Mesenchymal stem cell (in vitro differentiated cells and primary cell): ENCODE data around the gene CELF4.

Source experiments
- DNase-seq: peaks from one replicate; pipeline ENCODE4 v3.0.0-alpha.2; 2013
- H2AFZ ChIP-seq: one replicate; pipeline ENCODE4 v1.6.1; 2013; ENCODE audit warnings: low read depth, mild to moderate bottlenecking, control low read depth, inconsistent platforms, low read length, moderate library complexity
- H2AK5ac ChIP-seq: 2 replicates; pipeline ENCODE4 v1.6.1; 2013; ENCODE audit warnings: low read length, moderate library complexity, mild to moderate bottlenecking, inconsistent platforms; ENCODE audit not compliant: severe bottlenecking
- H2BK120ac ChIP-seq: one replicate; pipeline ENCODE4 v1.6.1; 2013; ENCODE audit warnings: low read depth, mild to moderate bottlenecking, inconsistent platforms, low read length, moderate library complexity
- H2BK12ac ChIP-seq, 2 experiments: one replicate each; pipeline ENCODE4 v1.6.1; 2013; ENCODE audit warnings: inconsistent platforms in 2 of 2, low read length in 2 of 2, mild to moderate bottlenecking in 2 of 2, moderate library complexity in 2 of 2, control low read depth in 1 of 2
- H2BK15ac ChIP-seq: one replicate; pipeline ENCODE4 v1.6.1; 2013; ENCODE audit warnings: mild to moderate bottlenecking, low read depth, inconsistent platforms; ENCODE audit not compliant: poor library complexity, severe bottlenecking
- H2BK5ac ChIP-seq: 2 replicates; pipeline ENCODE4 v1.6.1; 2013; ENCODE audit warnings: low read depth, mild to moderate bottlenecking, low read length, control low read depth, inconsistent platforms; ENCODE audit not compliant: poor library complexity, severe bottlenecking
- H3K14ac ChIP-seq, 2 experiments: one replicate each; pipeline ENCODE4 v1.6.1; 2013; ENCODE audit warnings: inconsistent platforms in 2 of 2, low read length in 2 of 2, control low read depth in 1 of 2, mild to moderate bottlenecking in 1 of 2, moderate library complexity in 1 of 2
- H3K18ac ChIP-seq, 2 experiments: one replicate each; pipeline ENCODE4 v1.6.1; 2013; ENCODE audit warnings: inconsistent platforms in 2 of 2, low read length in 2 of 2, control low read depth in 1 of 2, low read depth in 1 of 2, mild to moderate bottlenecking in 1 of 2
- H3K23ac ChIP-seq, 2 experiments: one replicate each; pipeline ENCODE4 v1.6.1; 2013; ENCODE audit warnings: inconsistent platforms in 2 of 2, low read length in 2 of 2, mild to moderate bottlenecking in 2 of 2, moderate library complexity in 2 of 2, control low read depth in 1 of 2
- H3K27ac ChIP-seq: 2 replicates; pipeline ENCODE4 v1.5.1; 2013; ENCODE audit warnings: mild to moderate bottlenecking, moderate library complexity, low read length, control low read depth, inconsistent platforms; ENCODE audit not compliant: poor library complexity, severe bottlenecking
- H3K27me3 ChIP-seq, 2 experiments: 2 replicates each; pipeline versions ENCODE4 v1.6.1 to v1.7.0; 2013; ENCODE audit warnings: low read length in 2 of 2, mild to moderate bottlenecking in 2 of 2, moderate library complexity in 2 of 2, control low read depth in 1 of 2, inconsistent platforms in 1 of 2; ENCODE audit not compliant: control insufficient read depth in 1 of 2, insufficient read depth in 1 of 2
- H3K36me3 ChIP-seq, 2 experiments: 2 replicates each; pipeline versions ENCODE4 v1.6.1 to v1.7.0; 2013; ENCODE audit warnings: low read length in 2 of 2, control low read depth in 1 of 2, inconsistent platforms in 1 of 2, low read depth in 1 of 2, mild to moderate bottlenecking in 1 of 2; ENCODE audit not compliant: insufficient read depth in 2 of 2, control insufficient read depth in 1 of 2
- H3K4ac ChIP-seq, 2 experiments: one replicate each; pipeline ENCODE4 v1.6.1; 2013; ENCODE audit warnings: inconsistent platforms in 2 of 2, low read length in 2 of 2, mild to moderate bottlenecking in 2 of 2, moderate library complexity in 2 of 2, control low read depth in 1 of 2, low read depth in 1 of 2
- H3K4me1 ChIP-seq: 2 replicates; pipeline ENCODE4 v1.6.1; 2013; ENCODE audit warnings: low read depth, low read length, control low read depth; ENCODE audit not compliant: control insufficient read depth, insufficient read depth
- H3K4me2 ChIP-seq: 2 replicates; pipeline ENCODE4 v1.6.1; 2013; ENCODE audit warnings: low read length, mild to moderate bottlenecking, inconsistent platforms; ENCODE audit not compliant: poor library complexity, severe bottlenecking
- H3K4me3 ChIP-seq, 2 experiments: 2 replicates each; pipeline versions ENCODE4 v1.5.1 to v1.7.0; 2013; ENCODE audit warnings: low read length in 2 of 2, mild to moderate bottlenecking in 2 of 2, control low read depth in 1 of 2, low read depth in 1 of 2; ENCODE audit not compliant: insufficient read depth in 1 of 2
- H3K79me1 ChIP-seq: replicated peaks from 2 replicates; pipeline ENCODE4 v1.6.1; 2013; ENCODE audit warnings: mild to moderate bottlenecking, control low read depth, low read length, inconsistent platforms; ENCODE audit not compliant: poor library complexity, severe bottlenecking
- H3K9ac ChIP-seq: 2 replicates; pipeline ENCODE4 v1.7.0; 2013; ENCODE audit warnings: mild to moderate bottlenecking, low read length, moderate library complexity
- H3K9me3 ChIP-seq: 2 replicates; pipeline ENCODE4 v1.7.0; 2013; ENCODE audit warnings: mild to moderate bottlenecking, low read length; ENCODE audit not compliant: control insufficient read depth
- H4K8ac ChIP-seq: one replicate; pipeline ENCODE4 v1.6.1; 2013; ENCODE audit warnings: inconsistent platforms, mild to moderate bottlenecking, low read length, moderate library complexity
- H4K91ac ChIP-seq: one replicate; pipeline ENCODE4 v1.6.1; 2013; ENCODE audit warnings: mild to moderate bottlenecking, low read length, inconsistent platforms
- WGBS: methylation state at CpG from one replicate; pipeline ENCODE4 v1.1.7; 2013; ENCODE audit warnings: mixed read lengths; 5-methylcytosine and 5-hydroxymethylcytosine counted together

CELF4 gene

GRCh38 chr18:37507239-37507638, 58.4 kb downstream of the CELF4 start:
- H3K27me3 ChIP-seq, result peaks cover 0 to 34% of the 10 kb centered on the region in 2 experiments
- no peak for DNase-seq
- no peak overlapping the region for H2BK15ac ChIP-seq
- H3K23ac ChIP-seq, result no peak overlapping the region
- no peaks in the 10 kb centered on the region for H3K4me1 ChIP-seq
- no peak overlapping the region for H4K8ac ChIP-seq
- no peak overlapping the region for H3K4me2 ChIP-seq
- no peak overlapping the region for H4K91ac ChIP-seq
- H2BK12ac ChIP-seq, result no peak overlapping the region
- peaks cover 6% of the 10 kb centered on the region for H3K9me3 ChIP-seq
- no peak overlapping the region for H2BK120ac ChIP-seq
- no peak overlapping the region for H3K27ac ChIP-seq
- 46% methylated on average over 2 of the region's 2 CpGs for WGBS
- no peak overlapping the region for H3K14ac ChIP-seq
- H2AFZ ChIP-seq, result no peak overlapping the region
- H3K4ac ChIP-seq, result no peak overlapping the region
- H3K79me1 ChIP-seq, result no peaks in the 10 kb centered on the region
- H2AK5ac ChIP-seq, result no peak overlapping the region
- H2BK5ac ChIP-seq, result no peak overlapping the region
- H3K9ac ChIP-seq, result no peak overlapping the region
- H3K18ac ChIP-seq, result no peak overlapping the region
- H3K4me3 ChIP-seq, result no peak overlapping the region
- H3K36me3 ChIP-seq, result no peaks in the 10 kb centered on the region

- no peak overlapping the region for H2BK12ac ChIP-seq
- no peak overlapping the region for H2BK15ac ChIP-seq
- H3K4me3 ChIP-seq, result no peak overlapping the region
- no peak overlapping the region for H4K91ac ChIP-seq
- H3K23ac ChIP-seq, result no peak overlapping the region
- DNase-seq, result no peak
- H3K27me3 ChIP-seq, result peaks cover 0 to 34% of the 10 kb centered on the region in 2 experiments
- H3K9ac ChIP-seq, result no peak overlapping the region
- H2BK5ac ChIP-seq, result no peak overlapping the region
- H3K9me3 ChIP-seq, result peaks cover 6% of the 10 kb centered on the region
- no peak overlapping the region for H2AFZ ChIP-seq
- no peak overlapping the region for H3K14ac ChIP-seq
- H3K36me3 ChIP-seq, result no peaks in the 10 kb centered on the region
- no peak overlapping the region for H2BK120ac ChIP-seq
- H3K27ac ChIP-seq, result no peak overlapping the region
- WGBS, result 63% methylated on average over 4 of the region's 9 CpGs
- no peaks in the 10 kb centered on the region for H3K4me1 ChIP-seq
- H4K8ac ChIP-seq, result no peak overlapping the region
- no peak overlapping the region for H3K4me2 ChIP-seq
- H2AK5ac ChIP-seq, result no peak overlapping the region
- H3K18ac ChIP-seq, result no peak overlapping the region
- H3K4ac ChIP-seq, result no peak overlapping the region
- H3K79me1 ChIP-seq, result no peaks in the 10 kb centered on the region
Measured at GRCh38 chr18:37506001-37506400, 59.6 kb downstream of the CELF4 start.

- no peak overlapping the region for H3K4me3 ChIP-seq
- 92% methylated on average over 4 of the region's 4 CpGs for WGBS
- H3K9me3 ChIP-seq, result peaks cover 6% of the 10 kb centered on the region
- H2BK5ac ChIP-seq, result no peak overlapping the region
- H3K9ac ChIP-seq, result no peak overlapping the region
- peaks cover 0 to 38% of the 10 kb centered on the region in 2 experiments for H3K27me3 ChIP-seq
- no peak overlapping the region for H4K8ac ChIP-seq
- no peak for DNase-seq
- no peak overlapping the region for H2AK5ac ChIP-seq
- H3K27ac ChIP-seq, result no peak overlapping the region
- H2BK120ac ChIP-seq, result no peak overlapping the region
- H3K79me1 ChIP-seq, result no peaks in the 10 kb centered on the region
- H4K91ac ChIP-seq, result no peak overlapping the region
- no peak overlapping the region for H3K23ac ChIP-seq
- no peak overlapping the region for H2BK15ac ChIP-seq
- H3K18ac ChIP-seq, result no peak overlapping the region
- H3K4ac ChIP-seq, result no peak overlapping the region
- H3K4me2 ChIP-seq, result no peak overlapping the region
- H2AFZ ChIP-seq, result no peak overlapping the region
- no peak overlapping the region for H2BK12ac ChIP-seq
- no peak overlapping the region for H3K14ac ChIP-seq
- H3K4me1 ChIP-seq, result no peaks in the 10 kb centered on the region
- no peaks in the 10 kb centered on the region for H3K36me3 ChIP-seq
Measured at GRCh38 chr18:37505321-37505720, 60.3 kb downstream of the CELF4 start.

- no peak for DNase-seq
- H2BK15ac ChIP-seq, result no peak overlapping the region
- peaks cover 0 to 54% of the 10 kb centered on the region in 2 experiments for H3K27me3 ChIP-seq
- H3K23ac ChIP-seq, result no peak overlapping the region
- 60% methylated on average over 4 of the region's 4 CpGs for whole genome bisulfite sequencing
- no peak overlapping the region for H3K4me2 ChIP-seq
- H3K79me1 ChIP-seq, result no peaks in the 10 kb centered on the region
- no peaks in the 10 kb centered on the region for H3K4me1 ChIP-seq
- H2AK5ac ChIP-seq, result no peak overlapping the region
- H2AFZ ChIP-seq, result no peak overlapping the region
- H4K8ac ChIP-seq, result no peak overlapping the region
- no peak overlapping the region for H3K18ac ChIP-seq
- no peak overlapping the region for H3K9ac ChIP-seq
- H3K9me3 ChIP-seq, result no peaks in the 10 kb centered on the region
- H2BK5ac ChIP-seq, result no peak overlapping the region
- H3K14ac ChIP-seq, result no peak overlapping the region
- H3K27ac ChIP-seq, result no peak overlapping the region
- no peak overlapping the region for H4K91ac ChIP-seq
- H3K4ac ChIP-seq, result no peak overlapping the region
- H3K36me3 ChIP-seq, result no peaks in the 10 kb centered on the region
- no peak overlapping the region for H3K4me3 ChIP-seq
- no peak overlapping the region for H2BK120ac ChIP-seq
- no peak overlapping the region for H2BK12ac ChIP-seq
Measured at GRCh38 chr18:37502601-37503000, 63.0 kb downstream of the CELF4 start.
